Astrocyte (in vitro differentiated cells and primary cell): ENCODE data around the gene FHIT.

Experiments
- CTCF ChIP-seq: IDR thresholded peaks from 2 replicates; pipeline ENCODE4 v1.5.1; 2011; ENCODE audit warnings: low read depth, mild to moderate bottlenecking, inconsistent platforms, low read length, moderate library complexity; ENCODE audit not compliant: insufficient read depth
- EZH2 ChIP-seq: IDR thresholded peaks from 2 replicates; pipeline ENCODE4 v1.6.1; 2012; ENCODE audit warnings: mild to moderate bottlenecking, low read length, inconsistent platforms; ENCODE audit not compliant: insufficient read depth

- TF ChIP-seq CTCF (no peak), EZH2 (no peak)
Observed at GRCh38 chr3:61169621-61170251, 81.5 kb downstream of the FHIT start.
